Activated CD4-positive, alpha-beta T cell treated with anti-CD3 and anti-CD28 coated beads, Interleukin-2, amount 10 ng/mL, durations not matched to agents 7 days and 5 days (primary cell): ENCODE results near the gene TBC1D1. TPM values are rescaled to one million over a fixed set of nuclear protein-coding genes. Genes with fewer than 3 reads are reported as not detected.

ENCODE experiments used
- CTCF ChIA-PET: fragments of 350-600 bp; sonication (Branson Sonifier 250); formaldehyde crosslinking; loops from one replicate; lab custom pipeline; 2021; ENCODE audit warnings: antibody characterized with exemption; lab: Charles Lee
- POLR2A ChIA-PET: fragments of 350-600 bp; sonication (Branson Sonifier 250); formaldehyde crosslinking; loops from one replicate; lab custom pipeline; 2021; ENCODE audit warnings: antibody characterized with exemption; lab: Charles Lee
- DNase-seq: peaks from one replicate; pipeline ENCODE4 v3.0.0-alpha.2; 2020
- H3K27ac Mint-ChIP-seq: one replicate; pipeline ENCODE4 v1.8.0; 2021; ENCODE audit warnings: mild to moderate bottlenecking, moderate library complexity, mixed read lengths
- H3K27me3 Mint-ChIP-seq: one replicate; pipeline ENCODE4 v1.8.0; 2021; ENCODE audit warnings: mixed read lengths
- H3K36me3 Mint-ChIP-seq: one replicate; pipeline ENCODE4 v1.8.0; 2021; ENCODE audit warnings: low read depth, mixed read lengths
- H3K4me1 Mint-ChIP-seq: one replicate; pipeline ENCODE4 v1.8.0; 2021; ENCODE audit warnings: mixed read lengths
- H3K4me3 Mint-ChIP-seq: one replicate; pipeline ENCODE4 v1.8.0; 2021; ENCODE audit warnings: mild to moderate bottlenecking, moderate library complexity, mixed read lengths
- H3K9me3 Mint-ChIP-seq: one replicate; pipeline ENCODE4 v1.8.0; 2021; ENCODE audit warnings: mixed read lengths
- total RNA-seq, 2 experiments: library from RNA; stranded (reverse); gene quantifications; one replicate each; pipeline ENCODE4 v1.2.3, GENCODE V29; 2021

Gene TBC1D1
- total RNA-seq, 2 experiments from 2014 or later = 73.9 to 99.1 TPM

DNA sequence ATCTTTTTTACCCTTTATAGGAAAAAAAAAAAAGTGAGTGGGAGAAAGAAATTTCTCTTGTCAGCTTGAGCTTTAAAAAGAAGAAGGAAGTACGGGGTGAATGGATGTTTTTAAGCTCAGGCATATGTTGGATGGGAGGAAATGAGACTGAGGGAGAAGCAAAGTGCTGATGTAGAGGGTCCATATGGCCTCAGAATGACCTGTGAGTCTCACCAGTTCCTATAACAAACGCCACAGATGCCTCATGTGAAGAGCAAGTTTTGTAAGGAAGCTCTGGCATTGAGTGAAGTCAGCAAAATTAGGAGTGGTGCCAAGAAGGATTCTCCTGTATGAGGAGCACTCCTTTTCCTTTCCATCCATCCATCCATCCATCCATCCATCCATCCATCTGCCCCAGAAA is 283.9 kb downstream of the TBC1D1 start:
- DNase-seq = no peak
- no peak overlapping the region for H3K27ac Mint-ChIP-seq
- no peak overlapping the region for H3K4me3 Mint-ChIP-seq
- peaks cover 12% of the 10 kb centered on the region for H3K27me3 Mint-ChIP-seq
- H3K9me3 Mint-ChIP-seq = peaks cover 5% of the 10 kb centered on the region
- ChIA-PET POLR2A (interaction anchor here (0.6 to 0.7 kb wide), 3 partner anchors 128 to 501 kb away, joined by 3 to 6 read pairs (median 4); no protein-coding TSS in a partner anchor), CTCF (interaction anchor here (0.9 to 1.6 kb wide), 4 partner anchors 8 to 496 kb away, joined by 3 to 6 read pairs (median 4); no protein-coding TSS in a partner anchor)
- peaks cover 53% of the 10 kb centered on the region for H3K4me1 Mint-ChIP-seq
- H3K36me3 Mint-ChIP-seq = peaks cover 6% of the 10 kb centered on the region

DNA sequence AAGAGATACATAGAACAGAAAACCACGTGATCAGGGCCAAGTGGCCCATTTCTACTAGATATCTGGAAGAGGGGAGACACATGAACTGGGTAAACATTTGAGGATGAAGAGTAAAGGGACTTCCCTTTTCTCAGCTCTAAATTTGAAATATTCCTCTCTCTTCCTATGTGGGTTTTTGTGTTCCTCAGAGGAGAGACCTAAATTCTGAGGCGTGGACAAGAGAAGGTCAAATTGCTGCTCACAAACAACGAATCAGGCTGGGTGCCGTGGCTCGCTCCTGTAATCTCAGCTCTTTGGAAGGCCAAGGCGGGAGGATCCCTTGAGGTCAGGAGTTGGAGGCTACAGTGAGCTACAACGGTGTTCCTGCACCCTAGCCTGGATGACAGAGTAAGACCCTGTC is 285.3 kb downstream of the TBC1D1 start:
- CTCF ChIA-PET = interaction anchor here (0.7 to 4.5 kb wide), 2 partner anchors 85 to 555 kb away, joined by 3 to 27 read pairs; no protein-coding TSS in a partner anchor
- peaks cover 66% of the 10 kb centered on the region for H3K4me1 Mint-ChIP-seq

DNA sequence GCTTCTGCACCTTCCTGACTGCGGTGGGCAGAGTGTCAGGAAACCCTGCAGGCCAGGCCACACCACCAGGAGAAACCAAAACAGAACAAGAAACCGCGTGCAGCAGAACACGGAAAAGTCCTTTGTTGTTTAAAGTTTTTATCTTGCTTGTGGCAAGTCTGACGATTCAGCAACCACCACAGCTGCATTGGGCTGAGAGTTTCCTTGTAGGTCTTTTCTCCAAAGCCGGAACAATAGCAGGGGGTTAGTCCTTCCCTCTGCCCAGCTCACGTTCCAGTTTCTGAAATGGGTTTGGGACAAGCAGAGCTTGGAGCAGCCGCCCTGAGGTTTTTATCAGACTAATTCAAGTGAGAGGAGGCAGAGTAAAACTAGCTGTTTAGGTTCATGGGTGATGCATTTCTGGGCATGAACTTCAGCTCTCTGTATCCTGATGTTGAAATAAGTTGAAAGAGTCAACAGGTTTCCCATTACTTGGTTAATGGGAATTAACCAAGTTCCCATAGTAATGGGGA is 286.2 kb downstream of the TBC1D1 start:
- DNase-seq = peak; percentile 80
- peaks cover 66% of the 10 kb centered on the region for H3K4me1 Mint-ChIP-seq
- POLR2A ChIA-PET = no interaction called here
- H3K36me3 Mint-ChIP-seq = peaks cover 6% of the 10 kb centered on the region
- CTCF ChIA-PET = interaction anchor here (0.5 to 4.5 kb wide), 4 partner anchors 86 to 554 kb away, joined by 3 to 27 read pairs (median 6); no protein-coding TSS in a partner anchor
- H3K4me3 Mint-ChIP-seq = peak overlapping the region; percentile 58
- H3K9me3 Mint-ChIP-seq = peaks cover 3% of the 10 kb centered on the region
- peak overlapping the region; percentile 93 for H3K27ac Mint-ChIP-seq
- peaks cover 14% of the 10 kb centered on the region for H3K27me3 Mint-ChIP-seq

More for the DNA sequence above, 285.3 kb downstream of the TBC1D1 start:
- DNase-seq = no peak
- Mint-ChIP-seq H3K36me3 (peaks cover 6% of the 10 kb centered on the region), H3K9me3 (peaks cover 3% of the 10 kb centered on the region), H3K4me3 (no peak overlapping the region), H3K27me3 (peaks cover 14% of the 10 kb centered on the region), H3K27ac (no peak overlapping the region)
- POLR2A ChIA-PET = no interaction called here

DNA sequence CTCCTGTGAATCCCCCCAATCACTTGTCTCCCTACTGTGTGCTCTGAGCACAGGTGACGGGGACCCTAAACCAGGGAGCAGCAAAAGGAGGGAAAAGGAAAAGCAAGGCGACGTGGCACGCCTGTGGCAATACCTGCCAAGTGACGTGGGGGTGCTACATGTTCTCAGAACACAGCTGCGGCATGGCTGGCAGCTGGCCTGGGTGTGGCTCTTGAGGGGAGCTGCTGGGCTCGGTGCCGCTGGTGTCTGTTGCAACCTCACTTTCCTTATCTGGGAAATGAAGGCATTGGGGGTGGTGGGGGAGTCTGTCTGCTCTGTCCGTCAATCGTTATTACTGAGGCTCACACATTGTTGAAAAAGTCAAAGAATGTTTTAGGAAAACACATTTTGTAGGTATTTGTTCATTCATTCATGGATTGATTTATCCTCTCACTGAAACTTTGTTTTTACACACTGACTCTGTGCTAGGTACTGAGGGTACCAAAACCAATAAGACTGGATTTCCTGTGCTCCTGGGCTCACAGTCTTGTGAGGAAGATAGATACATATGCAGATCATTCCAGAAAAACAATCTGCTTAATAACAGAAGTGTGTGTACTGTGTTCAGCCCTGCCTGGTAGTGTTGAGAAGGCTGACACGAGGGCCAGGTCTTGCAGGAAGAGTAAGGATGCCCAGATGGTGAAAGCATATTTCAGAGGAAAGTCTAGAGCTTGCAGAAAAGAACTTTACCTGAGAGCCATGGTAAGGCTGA is 286.9 kb downstream of the TBC1D1 start:
- Mint-ChIP-seq H3K27me3 (peaks cover 11% of the 10 kb centered on the region), H3K9me3 (peaks cover 1% of the 10 kb centered on the region), H3K4me3 (peak overlapping the region; percentile 58), H3K27ac (peak overlapping the region; percentile 93), H3K36me3 (peaks cover 6% of the 10 kb centered on the region), H3K4me1 (peaks cover 66% of the 10 kb centered on the region)
- ChIA-PET CTCF (interaction anchor here (0.5 to 4.5 kb wide), 3 partner anchors 125 to 553 kb away, joined by 3 to 27 read pairs (median 9); no protein-coding TSS in a partner anchor), POLR2A (no interaction called here)
- DNase-seq = peak; percentile 54

DNA sequence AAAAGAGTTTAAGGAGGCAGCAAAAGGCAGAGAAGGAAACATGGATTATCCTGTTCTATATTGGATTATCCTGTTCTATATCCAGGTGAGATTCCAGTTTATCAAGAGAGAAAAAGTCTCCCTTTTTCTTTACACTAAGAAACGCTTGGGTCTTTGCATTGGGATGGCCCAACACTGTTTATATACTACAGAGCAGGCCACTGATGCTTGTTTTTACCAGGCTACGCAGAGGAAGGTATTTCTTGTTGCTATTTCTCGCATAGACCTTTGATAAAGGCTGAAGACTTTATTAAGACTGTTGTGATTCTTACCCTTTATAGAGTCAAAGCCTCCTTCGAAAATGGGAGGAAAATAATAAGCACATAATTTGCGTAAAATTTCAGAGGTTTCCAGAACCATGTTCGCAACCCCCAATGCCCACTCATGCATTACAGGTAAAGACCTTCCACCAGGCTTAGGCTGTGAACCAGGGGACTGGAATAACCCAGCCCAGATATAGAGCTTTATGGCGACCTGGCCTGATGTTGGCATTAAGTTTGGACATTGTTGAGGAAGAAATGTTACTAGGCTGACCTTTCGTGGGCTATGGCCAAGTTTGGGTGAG is 287.6 kb downstream of the TBC1D1 start:
- Mint-ChIP-seq H3K9me3 (no peaks in the 10 kb centered on the region), H3K4me3 (no peak overlapping the region), H3K4me1 (peaks cover 67% of the 10 kb centered on the region), H3K27ac (peak overlapping the region; percentile 93), H3K36me3 (peaks cover 5% of the 10 kb centered on the region), H3K27me3 (peaks cover 11% of the 10 kb centered on the region)
- no peak for DNase-seq
- POLR2A ChIA-PET = interaction anchor here (0.6 to 1.0 kb wide), 3 partner anchors 23 to 145 kb away, joined by 3 to 5 read pairs (median 3); no protein-coding TSS in a partner anchor
- CTCF ChIA-PET = interaction anchor here (0.6 to 4.5 kb wide), 11 partner anchors 18 to 1848 kb away, joined by 3 to 27 read pairs (median 4); no protein-coding TSS in a partner anchor

DNA sequence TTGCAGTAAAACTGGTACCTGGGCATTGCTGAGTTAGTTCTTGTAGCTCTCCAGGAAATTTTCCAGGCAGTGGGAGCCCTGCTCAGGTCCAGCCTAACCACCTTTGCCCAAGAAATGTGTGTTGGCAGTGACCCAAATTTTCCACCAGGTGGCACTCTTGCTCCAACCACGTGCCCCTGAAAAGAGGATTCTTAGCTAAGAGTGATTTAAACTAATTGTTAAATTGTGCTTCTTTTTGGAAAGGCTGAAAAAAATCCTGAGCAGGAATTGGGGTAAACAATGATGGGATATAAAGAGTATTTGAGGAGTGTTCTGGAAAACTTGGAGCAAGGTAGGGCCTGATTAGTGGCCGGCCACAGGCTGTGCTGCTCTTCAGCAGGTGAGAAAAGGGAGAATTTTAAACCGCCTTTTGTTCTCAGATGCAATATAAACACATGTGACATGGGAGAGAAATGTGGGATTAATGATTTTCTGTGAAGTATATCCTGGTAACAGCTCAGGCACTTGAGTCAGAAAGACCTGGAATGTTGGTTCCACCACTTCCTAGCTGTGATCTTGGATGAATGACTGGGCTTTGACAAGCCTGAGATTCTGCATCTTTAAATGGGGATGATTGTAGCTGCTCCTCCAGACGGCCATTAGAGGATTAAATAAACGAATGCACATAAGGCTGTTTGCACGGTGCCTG is 288.9 kb downstream of the TBC1D1 start:
- peak overlapping the region; percentile 63 for H3K27ac Mint-ChIP-seq
- POLR2A ChIA-PET = no interaction called here
- H3K27me3 Mint-ChIP-seq = peaks cover 7% of the 10 kb centered on the region
- no peak overlapping the region for H3K4me3 Mint-ChIP-seq
- CTCF ChIA-PET = interaction anchor here (0.5 to 4.5 kb wide), 27 partner anchors 19 to 1272 kb away, joined by 3 to 27 read pairs (median 4); no protein-coding TSS in a partner anchor
- peaks cover 3% of the 10 kb centered on the region for H3K36me3 Mint-ChIP-seq
- H3K4me1 Mint-ChIP-seq = peaks cover 58% of the 10 kb centered on the region
- no peaks in the 10 kb centered on the region for H3K9me3 Mint-ChIP-seq
- peak; percentile 75 for DNase-seq

DNA sequence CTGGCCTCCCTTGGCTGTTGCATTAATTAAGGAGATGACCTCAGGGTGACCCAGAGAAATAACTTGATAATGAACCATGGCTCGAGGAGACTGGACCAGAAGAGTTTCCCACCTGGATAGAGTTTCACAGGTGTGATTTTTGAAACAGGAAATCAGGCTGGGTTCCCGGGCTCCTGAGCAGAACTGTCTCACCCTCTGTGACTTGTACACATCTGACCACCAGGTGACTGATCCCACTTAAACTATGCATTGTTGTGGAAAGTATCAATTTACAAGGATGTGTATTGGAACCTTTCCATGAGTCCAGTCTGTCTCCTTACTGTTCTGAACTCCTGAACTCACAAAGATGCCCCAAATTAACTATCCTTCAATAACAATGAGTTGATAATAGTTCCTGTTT is 289.6 kb downstream of the TBC1D1 start:
- Mint-ChIP-seq H3K27ac (no peak overlapping the region), H3K36me3 (no peaks in the 10 kb centered on the region), H3K4me3 (no peak overlapping the region), H3K27me3 (peaks cover 3% of the 10 kb centered on the region), H3K9me3 (no peaks in the 10 kb centered on the region), H3K4me1 (peaks cover 52% of the 10 kb centered on the region)
- DNase-seq = no peak
- POLR2A ChIA-PET = no interaction called here
- CTCF ChIA-PET = interaction anchor here (0.7 to 4.5 kb wide), 17 partner anchors 20 to 559 kb away, joined by 3 to 27 read pairs (median 4); no protein-coding TSS in a partner anchor

DNA sequence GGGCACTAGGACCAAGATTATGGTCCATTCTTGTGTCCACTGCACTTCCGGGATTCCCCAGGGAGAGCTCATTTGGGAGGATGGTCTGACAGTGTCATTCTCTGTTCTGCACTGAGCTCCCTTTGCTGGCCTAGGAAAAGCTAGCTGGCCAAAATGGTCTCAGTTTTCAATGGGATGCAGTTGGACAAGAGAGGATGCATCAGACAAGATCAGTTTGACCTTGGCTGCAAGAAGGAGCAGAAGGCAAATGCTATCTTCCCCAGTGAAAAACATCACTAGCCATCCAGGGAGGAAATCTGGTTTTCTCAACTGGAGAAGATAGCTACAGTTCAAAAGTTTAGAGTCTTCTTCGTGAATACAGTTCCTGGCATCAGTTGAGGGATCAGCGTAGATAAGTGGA is 290.4 kb downstream of the TBC1D1 start:
- Mint-ChIP-seq H3K36me3 (no peaks in the 10 kb centered on the region), H3K27me3 (peaks cover 3% of the 10 kb centered on the region), H3K9me3 (no peaks in the 10 kb centered on the region), H3K4me1 (peaks cover 47% of the 10 kb centered on the region), H3K4me3 (no peak overlapping the region), H3K27ac (no peak overlapping the region)
- DNase-seq = no peak
- ChIA-PET CTCF (interaction anchor here (0.8 to 1.5 kb wide), 8 partner anchors 30 to 550 kb away, joined by 3 to 4 read pairs (median 3); no protein-coding TSS in a partner anchor), POLR2A (no interaction called here)

DNA sequence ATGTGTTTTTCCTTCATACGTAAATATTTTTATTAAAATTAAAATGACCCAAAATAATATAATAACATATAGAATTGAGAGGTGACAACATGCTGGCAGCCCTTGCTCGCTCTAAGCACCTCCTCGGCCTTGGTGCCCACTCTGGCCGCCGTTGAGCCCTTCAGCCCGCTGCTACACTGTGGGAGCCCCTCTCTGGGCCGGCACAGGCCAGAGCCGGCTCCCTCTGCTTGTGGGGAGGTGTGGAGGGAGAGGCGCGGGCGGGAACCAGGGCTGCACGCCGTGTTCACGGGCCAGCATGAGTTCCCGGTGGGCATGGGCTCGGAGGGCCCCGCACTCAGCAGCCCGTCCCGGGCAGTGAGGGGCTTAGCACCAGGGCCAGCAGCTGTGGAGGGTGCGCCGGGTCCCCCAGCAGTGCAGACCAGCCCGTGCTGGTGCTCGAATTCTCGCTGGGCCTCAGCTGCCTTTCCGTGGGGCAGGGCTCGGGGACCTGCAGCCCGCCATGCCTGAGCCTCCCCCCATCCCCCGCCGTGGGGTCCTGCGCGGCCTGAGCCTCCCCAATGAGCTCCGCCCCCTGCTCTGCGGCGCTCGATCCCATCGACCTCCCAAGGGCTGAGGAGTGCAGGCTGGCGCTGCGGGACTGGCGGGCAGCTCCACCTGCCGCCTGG is 291.6 kb downstream of the TBC1D1 start:
- peaks cover 38% of the 10 kb centered on the region for H3K4me1 Mint-ChIP-seq
- no peaks in the 10 kb centered on the region for H3K9me3 Mint-ChIP-seq
- H3K36me3 Mint-ChIP-seq = no peaks in the 10 kb centered on the region
- POLR2A ChIA-PET = no interaction called here
- peaks cover 3% of the 10 kb centered on the region for H3K27me3 Mint-ChIP-seq
- CTCF ChIA-PET = interaction anchor here (0.9 to 1.5 kb wide), 2 partner anchors 347 to 548 kb away, joined by 3 read pairs; no protein-coding TSS in a partner anchor
- no peak for DNase-seq
- H3K4me3 Mint-ChIP-seq = no peak overlapping the region
- no peak overlapping the region for H3K27ac Mint-ChIP-seq

DNA sequence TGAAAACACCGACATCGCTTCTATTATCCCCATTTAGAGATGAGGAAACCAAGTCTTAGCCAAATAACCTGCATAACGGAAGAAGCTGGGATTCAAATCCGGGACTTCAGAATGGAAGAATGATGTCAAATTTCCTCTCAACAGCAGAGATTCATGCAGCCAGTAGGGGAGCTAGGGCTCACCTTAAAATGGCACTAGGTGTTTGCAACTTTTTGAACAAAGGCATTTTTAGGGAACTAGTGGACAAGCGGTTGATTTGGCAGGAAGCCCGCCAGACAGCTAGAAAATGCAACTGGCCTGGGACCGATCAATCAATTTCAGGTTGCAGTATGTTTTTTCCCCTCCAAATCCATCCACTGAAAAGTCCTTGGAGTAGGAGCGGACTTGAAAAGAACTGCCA is 293.5 kb downstream of the TBC1D1 start:
- POLR2A ChIA-PET = no interaction called here

DNA sequence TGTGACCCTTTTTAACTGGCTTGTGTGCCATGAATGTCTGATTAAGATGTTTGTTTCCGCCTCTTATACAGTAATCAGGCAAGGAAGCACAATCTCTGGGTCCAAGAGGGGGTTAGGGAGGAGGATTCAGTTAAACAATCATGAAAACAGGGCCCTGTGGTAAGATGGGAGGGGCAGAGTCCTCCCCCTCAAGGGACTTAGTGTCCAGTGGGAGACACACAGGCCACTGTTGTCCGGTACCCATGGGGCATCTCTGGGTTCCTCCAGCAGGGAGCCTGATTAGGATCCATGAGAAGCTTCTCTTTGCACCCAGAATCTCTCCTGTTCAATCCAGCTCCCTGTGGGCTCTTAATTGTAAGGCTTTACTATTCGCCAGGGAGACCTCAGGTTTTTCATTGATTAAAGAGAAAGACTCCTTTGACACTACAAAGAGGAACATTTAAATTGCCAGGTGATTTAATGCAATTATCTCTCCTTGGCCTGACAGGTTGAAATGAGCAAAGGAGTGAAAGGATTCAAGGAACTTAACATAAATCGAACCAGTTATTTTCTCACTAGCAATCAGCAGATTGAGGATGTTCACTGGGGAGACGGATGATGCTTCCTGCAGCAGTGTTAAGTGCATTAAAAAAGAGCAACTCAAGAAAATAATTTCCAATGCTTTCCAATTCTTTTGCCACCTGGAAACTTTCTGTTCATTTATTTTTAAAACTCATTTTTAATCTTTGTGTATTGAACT is 294.7 kb downstream of the TBC1D1 start:
- peaks cover 9% of the 10 kb centered on the region for H3K4me1 Mint-ChIP-seq
- no peak overlapping the region for H3K4me3 Mint-ChIP-seq
- H3K27ac Mint-ChIP-seq = no peak overlapping the region
- no peak for DNase-seq
- H3K36me3 Mint-ChIP-seq = no peaks in the 10 kb centered on the region
- H3K9me3 Mint-ChIP-seq = no peaks in the 10 kb centered on the region
- peaks cover 6% of the 10 kb centered on the region for H3K27me3 Mint-ChIP-seq
- CTCF ChIA-PET = interaction anchor here (0.6 to 1.2 kb wide), 4 partner anchors 14 to 572 kb away, joined by 3 to 5 read pairs (median 4); no protein-coding TSS in a partner anchor
- POLR2A ChIA-PET = no interaction called here

More for the DNA sequence above, 293.5 kb downstream of the TBC1D1 start:
- Mint-ChIP-seq H3K36me3 (no peaks in the 10 kb centered on the region), H3K9me3 (no peaks in the 10 kb centered on the region), H3K4me3 (no peak overlapping the region), H3K27ac (no peak overlapping the region), H3K27me3 (peaks cover 3% of the 10 kb centered on the region), H3K4me1 (peaks cover 21% of the 10 kb centered on the region)
- CTCF ChIA-PET = interaction anchor here (0.6 to 1.1 kb wide), 2 partner anchors 24 to 93 kb away, joined by 3 to 5 read pairs; no protein-coding TSS in a partner anchor
- DNase-seq = no peak
